Keratinocyte (primary cell): ENCODE data around the gene GINS2. TPM values are rescaled to one million over a fixed set of nuclear protein-coding genes. Genes with fewer than 3 reads are reported as not detected.

Experiments used
- DNase-seq: peaks from one replicate; pipeline ENCODE4 v3.0.0-alpha.2; 2011; ENCODE audit warnings: low read depth, missing footprints, low spot score
- FAIRE-seq: peaks from 2 replicates; lab custom pipeline; 2011; peaks lifted over from hg19 to GRCh38; lab: Jason Lieb, UNC
- H2AFZ ChIP-seq: 2 replicates; pipeline ENCODE4 v1.6.0; 2012; ENCODE audit warnings: low read length, control low read depth, inconsistent platforms; ENCODE audit not compliant: control insufficient read depth
- H3K27ac ChIP-seq: 2 replicates; pipeline ENCODE4 v1.5.1; 2011; ENCODE audit warnings: low read length; ENCODE audit not compliant: control insufficient read depth, insufficient read depth
- H3K27me3 ChIP-seq: 3 replicates; pipeline ENCODE4 v1.6.0; 2011; ENCODE audit warnings: low read length; ENCODE audit not compliant: control insufficient read depth, insufficient read depth; ENCODE audit errors: extremely low read depth
- H3K36me3 ChIP-seq, 2 experiments: 2 replicates in 1 of 2; 3 replicates in 1 of 2; pipeline ENCODE4 v1.5.1; 2011; ENCODE audit warnings: low read length in 2 of 2, mild to moderate bottlenecking in 1 of 2; ENCODE audit not compliant: control insufficient read depth in 2 of 2, insufficient read depth in 2 of 2; ENCODE audit errors: extremely low read depth in 1 of 2
- H3K4me1 ChIP-seq: 3 replicates; pipeline ENCODE4 v1.5.1; 2011; ENCODE audit warnings: low read length; ENCODE audit not compliant: control insufficient read depth, insufficient read depth; ENCODE audit errors: extremely low read depth
- H3K4me2 ChIP-seq: 3 replicates; pipeline ENCODE4 v1.6.0; 2011; ENCODE audit warnings: low read depth, low read length; ENCODE audit not compliant: control insufficient read depth, insufficient read depth; ENCODE audit errors: extremely low read depth
- H3K4me3 ChIP-seq, 3 experiments: fragments of 200-600 bp in 1 of 3; sonication (generic) in 1 of 3; 2 replicates in 2 of 3; 3 replicates in 1 of 3; pipeline ENCODE4 v1.5.1; 2011 to 2016; ENCODE audit warnings: low read length in 3 of 3, mild to moderate bottlenecking in 3 of 3, control low read depth in 2 of 3, inconsistent platforms in 1 of 3, low read depth in 1 of 3, mixed read lengths in 1 of 3, mixed run types in 1 of 3, moderate library complexity in 1 of 3; ENCODE audit not compliant: control insufficient read depth in 2 of 3, insufficient read depth in 2 of 3; ENCODE audit errors: extremely low read depth in 1 of 3
- H3K79me2 ChIP-seq: 2 replicates; pipeline ENCODE4 v1.6.0; 2012; ENCODE audit warnings: low read length; ENCODE audit not compliant: control insufficient read depth, insufficient read depth
- H3K9ac ChIP-seq: 3 replicates; pipeline ENCODE4 v1.6.0; 2011; ENCODE audit warnings: low read length; ENCODE audit not compliant: control insufficient read depth, insufficient read depth; ENCODE audit errors: extremely low read depth
- H3K9me1 ChIP-seq: 3 replicates; pipeline ENCODE4 v1.6.0; 2011; ENCODE audit warnings: low read length; ENCODE audit not compliant: control insufficient read depth, insufficient read depth; ENCODE audit errors: extremely low read depth
- H3K9me3 ChIP-seq: 2 replicates; pipeline ENCODE4 v1.5.1; 2012; ENCODE audit warnings: low read depth, low read length; ENCODE audit not compliant: control insufficient read depth
- H4K20me1 ChIP-seq: 3 replicates; pipeline ENCODE4 v1.6.0; 2011; ENCODE audit warnings: low read length; ENCODE audit not compliant: control insufficient read depth, insufficient read depth; ENCODE audit errors: extremely low read depth
- EZH2 ChIP-seq: IDR thresholded peaks from one replicate; pipeline ENCODE4 v1.6.1; 2012; ENCODE audit warnings: inconsistent platforms, mild to moderate bottlenecking, low read length, moderate library complexity
- dilution Hi-C: fragments of 300-500 bp; cut with MboI; formaldehyde crosslinking; loops from one replicate; pipeline ENCODE4 v1.7.0; 2020; ENCODE audit warnings: low sequenced_read_pairs; ENCODE audit not compliant: extremely low pct_ligation_motif_present
- polyA plus RNA-seq, 5 experiments: library from polyadenylated mRNA; depleted of rRNA in 3 of 5; stranded (reverse) in 3 of 5; stranded (forward) in 1 of 5; unstranded in 1 of 5; fragments of >200 nt; gene quantifications; 1 replicate in 1 of 5; 2 replicates in 3 of 5; 3 replicates in 1 of 5; pipeline versions ENCODE4 v1.2.1 to v1.2.3, GENCODE V29; 2011 to 2012; ENCODE audit warnings: missing spikeins in 2 of 5, low read depth in 1 of 5, low replicate concordance in 1 of 5
- TF ChIP-seq, protein P1 (sequence below), 3 experiments: IDR thresholded peaks in 1 of 3; conservative IDR thresholded peaks in 1 of 3; optimal IDR thresholded peaks in 1 of 3; 2 replicates in 2 of 3; 3 replicates in 1 of 3; pipeline versions ENCODE3 to v1.5.1; 2011; ENCODE audit warnings: low read length in 3 of 3, mild to moderate bottlenecking in 3 of 3, moderate library complexity in 2 of 3, control low read depth in 1 of 3, inconsistent platforms in 1 of 3; ENCODE audit not compliant: insufficient read depth in 2 of 3; ENCODE audit errors: extremely low read depth in 1 of 3

The GINS2 gene
- polyA plus RNA-seq, 1 donor (not counting 4 experiments of a cell fraction or from before 2014, with no cell fraction given): 11.2 TPM

DNA sequence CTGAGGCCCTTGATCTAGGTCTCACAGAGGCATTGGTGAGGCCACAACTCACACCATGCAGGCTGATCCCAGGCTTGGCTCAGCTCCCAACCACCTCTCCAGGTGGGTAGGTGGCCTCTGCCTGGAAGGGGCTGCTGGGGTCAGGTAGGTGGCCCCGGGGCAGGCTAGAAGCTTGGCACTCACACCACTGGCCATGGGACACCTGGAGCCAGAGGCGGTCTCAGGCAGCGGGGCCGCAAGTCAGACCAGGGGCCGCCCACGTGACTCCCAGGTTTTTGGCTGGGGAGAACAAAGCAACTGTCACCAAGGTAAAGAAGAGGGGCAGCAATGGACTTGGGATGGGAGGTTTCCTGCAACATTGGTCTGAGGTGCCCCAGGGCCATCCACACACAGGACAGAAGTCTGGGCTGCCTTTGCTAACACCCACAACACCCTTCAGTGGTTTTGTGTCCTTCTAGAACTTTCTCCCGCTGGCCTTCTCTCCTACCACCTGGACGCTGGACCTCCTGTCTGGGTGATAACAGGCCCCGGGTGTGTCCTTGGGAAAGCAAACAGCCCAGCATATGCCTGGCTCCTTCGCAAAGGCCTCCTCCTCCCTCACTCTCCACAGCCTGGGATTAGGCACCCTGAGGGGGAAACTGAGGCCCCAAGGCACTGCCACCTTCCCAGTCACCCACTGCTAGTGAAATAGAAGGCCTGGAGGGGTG is 45.7 kb upstream of the GINS2 start:
- Histone ChIP-seq H3K4me3 (no peak overlapping the region), H3K9me1 (no peaks in the 10 kb centered on the region), H2AFZ (no peak overlapping the region), H3K4me2 (no peak overlapping the region), H3K27me3 (no peaks in the 10 kb centered on the region), H3K9me3 (no peaks in the 10 kb centered on the region), H3K4me1 (peaks cover 3% of the 10 kb centered on the region), H3K36me3 (peaks cover 54 to 73% of the 10 kb centered on the region in 2 experiments), H3K9ac (no peak overlapping the region), H3K27ac (no peak overlapping the region), H4K20me1 (peaks cover 71% of the 10 kb centered on the region), H3K79me2 (peaks cover 97% of the 10 kb centered on the region)
- no peak for FAIRE-seq
- DNase-seq: no peak
- dilution Hi-C loops: no loop called here
- no peak for TF ChIP-seq EZH2
- TF ChIP-seq, protein P1, sequence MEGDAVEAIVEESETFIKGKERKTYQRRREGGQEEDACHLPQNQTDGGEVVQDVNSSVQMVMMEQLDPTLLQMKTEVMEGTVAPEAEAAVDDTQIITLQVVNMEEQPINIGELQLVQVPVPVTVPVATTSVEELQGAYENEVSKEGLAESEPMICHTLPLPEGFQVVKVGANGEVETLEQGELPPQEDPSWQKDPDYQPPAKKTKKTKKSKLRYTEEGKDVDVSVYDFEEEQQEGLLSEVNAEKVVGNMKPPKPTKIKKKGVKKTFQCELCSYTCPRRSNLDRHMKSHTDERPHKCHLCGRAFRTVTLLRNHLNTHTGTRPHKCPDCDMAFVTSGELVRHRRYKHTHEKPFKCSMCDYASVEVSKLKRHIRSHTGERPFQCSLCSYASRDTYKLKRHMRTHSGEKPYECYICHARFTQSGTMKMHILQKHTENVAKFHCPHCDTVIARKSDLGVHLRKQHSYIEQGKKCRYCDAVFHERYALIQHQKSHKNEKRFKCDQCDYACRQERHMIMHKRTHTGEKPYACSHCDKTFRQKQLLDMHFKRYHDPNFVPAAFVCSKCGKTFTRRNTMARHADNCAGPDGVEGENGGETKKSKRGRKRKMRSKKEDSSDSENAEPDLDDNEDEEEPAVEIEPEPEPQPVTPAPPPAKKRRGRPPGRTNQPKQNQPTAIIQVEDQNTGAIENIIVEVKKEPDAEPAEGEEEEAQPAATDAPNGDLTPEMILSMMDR (optimal IDR thresholded peaks at IDR 0.05 in 1 of 3, IDR thresholded peaks at IDR 0.05 in 1 of 3, conservative IDR thresholded peaks at IDR 0.05 in 1 of 3; ENCODE audit: extremely low read depth in 1 of 3, insufficient read depth in 2 of 3, low read length in 3 of 3): no peak

GRCh38 chr16:85733839-85734170 is 45.1 kb upstream of the GINS2 start:
- dilution Hi-C loops: no loop called here
- peaks cover 70% of the 10 kb centered on the region for H4K20me1 ChIP-seq
- FAIRE-seq (no peak), DNase-seq (no peak)
- no peak overlapping the region for H3K27ac ChIP-seq
- peaks cover 3% of the 10 kb centered on the region for H3K4me1 ChIP-seq
- no peak overlapping the region for H3K4me2 ChIP-seq
- H2AFZ ChIP-seq: no peak overlapping the region
- peaks cover 52 to 72% of the 10 kb centered on the region in 2 experiments for H3K36me3 ChIP-seq
- H3K4me3 ChIP-seq: no peak overlapping the region
- H3K9me3 ChIP-seq: no peaks in the 10 kb centered on the region
- H3K9me1 ChIP-seq: no peaks in the 10 kb centered on the region
- TF ChIP-seq EZH2: no peak
- TF ChIP-seq, protein P1 (optimal IDR thresholded peaks at IDR 0.05 in 1 of 3, IDR thresholded peaks at IDR 0.05 in 1 of 3, conservative IDR thresholded peaks at IDR 0.05 in 1 of 3; ENCODE audit: extremely low read depth in 1 of 3, insufficient read depth in 2 of 3, low read length in 3 of 3): no peak
- H3K9ac ChIP-seq: no peak overlapping the region
- H3K79me2 ChIP-seq: peaks cover 97% of the 10 kb centered on the region
- H3K27me3 ChIP-seq: no peaks in the 10 kb centered on the region
